Adrenal gland (tissue), 12 donors: Measurements from ENCODE around the gene STRN4. TPM values are rescaled to one million over a fixed set of nuclear protein-coding genes. Genes with fewer than 3 reads are reported as not detected.

Experiments
- DNase-seq, 7 donors: peaks; one replicate each; pipeline ENCODE4 v3.0.0-alpha.2; 2019 to 2020
- H3K27ac ChIP-seq, 5 donors: fragments of 200-600 bp; sonication (generic) in 4 of 5; 1 replicate in 3 of 5; 2 replicates in 2 of 5; pipeline versions ENCODE4 v1.5.1 to v1.8.0; 2016 to 2020; ENCODE audit warnings: mild to moderate bottlenecking in 1 of 5
- H3K27me3 ChIP-seq: fragments of 200-600 bp; 2 replicates; pipeline ENCODE4 v1.8.0; 2021
- H3K36me3 ChIP-seq, 2 donors: fragments of 200-600 bp; replicated peaks in 1 of 2; 1 replicate in 1 of 2; 2 replicates in 1 of 2; pipeline versions ENCODE4 v1.5.1 to v1.8.0; 2018 to 2022
- H3K4me1 ChIP-seq, 2 donors: fragments of 200-600 bp; replicated peaks in 1 of 2; 1 replicate in 1 of 2; 2 replicates in 1 of 2; pipeline versions ENCODE4 v1.5.1 to v1.8.0; 2018 to 2021
- H3K4me3 ChIP-seq, 4 donors: fragments of 200-600 bp; sonication (generic) in 3 of 4; one replicate each; pipeline ENCODE4 v1.5.1; 2016 to 2018
- H3K9me3 ChIP-seq, 3 donors: fragments of 200-600 bp; sonication (generic) in 1 of 3; replicated peaks in 1 of 3; 1 replicate in 2 of 3; 2 replicates in 1 of 3; pipeline versions ENCODE4 v1.5.1 to v1.8.0; 2016 to 2021
- CTCF ChIP-seq, 6 experiments: fragments of 450-650 bp in 4 of 6; fragments of 200-600 bp in 2 of 6; sonication (generic) in 1 of 6; IDR thresholded peaks; 1 replicate in 5 of 6; 2 replicates in 1 of 6; pipeline versions ENCODE4 v1.5.1 to v1.8.0; 2016 to 2021; ENCODE audit warnings: antibody characterized with exemption in 6 of 6, mild to moderate bottlenecking in 2 of 6, moderate library complexity in 1 of 6
- POLR2A ChIP-seq, 2 donors: fragments of 450-650 bp; IDR thresholded peaks; one replicate each; pipeline ENCODE4 v1.6.1; 2017; ENCODE audit warnings: antibody characterized with exemption in 2 of 2, mild to moderate bottlenecking in 2 of 2, moderate library complexity in 1 of 2
- WGBS, 4 donors: extraction: QIAGEN DNeasy Blood & Tissue Kit in 2 of 4; methylation state at CpG; one replicate each; pipeline versions ENCODE4 v1.1.5 to v1.1.7; 2013 to 2017; 5-methylcytosine and 5-hydroxymethylcytosine counted together
- intact Hi-C, 2 donors: fragments of 100-400 bp; cut with DNase I; formaldehyde crosslinking; loops; one replicate each; pipeline versions ENCODE4 v1.14.1 to v1.15.0; 2022 to 2023
- polyA plus RNA-seq, 3 donors: library from polyadenylated mRNA; stranded (reverse); fragments of 200-250 nt in 2 of 3; fragments of 350-450 nt in 1 of 3; fragmentation: Illumina TruSeq in 1 of 3; extraction: RNeasy Lipid Tissue Mini Kit (QIAGEN cat#74804) in 1 of 3; gene quantifications; one replicate each; pipeline ENCODE4 v1.2.3, GENCODE V29; 2013 to 2014
- total RNA-seq, 9 donors: library from RNA; depleted of rRNA in 4 of 9; stranded (reverse); fragments of >200 nt in 4 of 9; fragments of 120-200 nt in 1 of 9; fragmentation: NEBNext Ultra II Directional in 1 of 9; extraction: Animal tissue kit (Norgen Biotek cat#: 25700) in 1 of 9; gene quantifications; one replicate each; pipeline versions ENCODE4 v1.1.0 to v1.2.4, GENCODE V29; 2013 to 2023
- donor health status: healthy with polysubstance abuse.
- donor health status: Bipolar disorder and iron deficiency.
- donor health status: DM: yes; HTN: yes; CAD: no.
- donor health status: DM: no; HTN: no; CAD: no.
- donor health status: DM: no; HTN: no; CAD: no.
- donor health status: DM: yes; HTN: yes; CAD: no.

Gene STRN4
- total and polyA plus RNA-seq, 12 donors = 22.3 to 92.8 (median 65.8) TPM

GRCh38 chr19:46748325-46749109, 2.3 kb upstream of the STRN4 start:
- no peak overlapping the region for H3K4me3 ChIP-seq
- WGBS, 4 donors = 84 to 85% (median 84%) methylated on average over 21 of the region's 21 CpGs
- no peaks in the 10 kb centered on the region for H3K27me3 ChIP-seq
- peaks cover 0 to 14% of the 10 kb centered on the region in 2 donors for H3K36me3 ChIP-seq
- peaks cover 10 to 25% of the 10 kb centered on the region in 2 donors for H3K4me1 ChIP-seq
- H3K27ac ChIP-seq = no peak overlapping the region
- intact Hi-C loops = no loop called here
- TF ChIP-seq CTCF (IDR thresholded peaks at IDR 0.05) = peak; percentile 56 to 80 (median 74)
- no peak for TF ChIP-seq POLR2A (IDR thresholded peaks at IDR 0.05)
- DNase-seq = peak; percentile 64 to 83 (median 78)
- no peaks in the 10 kb centered on the region for H3K9me3 ChIP-seq

- Histone ChIP-seq H3K9me3 (no peaks in the 10 kb centered on the region), H3K4me3 (peak within 1 kb of the TSS in 3 of 4 donors; percentile 38 to 100 (median 97)), H3K27ac (peak within 1 kb of the TSS in 3 of 5 donors; percentile 80 to 91 (median 89)), H3K4me1 (peaks cover 10 to 46% of the 10 kb centered on the region in 2 donors), H3K36me3 (peaks cover 0 to 12% of the 10 kb centered on the region in 2 donors), H3K27me3 (no peaks in the 10 kb centered on the region)
- intact Hi-C loops = no loop called here
- DNase-seq = no peak
- 0 to 1% (median 1%) methylated on average over 17 to 68 of the region's 68 CpGs for WGBS, 4 donors
- TF ChIP-seq CTCF (IDR thresholded peaks at IDR 0.05) = no peak
- TF ChIP-seq POLR2A (IDR thresholded peaks at IDR 0.05) = no peak
Observed at GRCh38 chr19:46745521-46746280, 549 bp downstream of the STRN4 start, which contains the start of gene FKRP. Gene FKRP (plus strand): TSS chr19:46746057. CDS start chr19:46755451, 9,394 bp downstream.

GRCh38 chr19:46745030-46745429, 1.2 kb downstream of the STRN4 start:
- H3K27me3 ChIP-seq = no peaks in the 10 kb centered on the region
- H3K27ac ChIP-seq = no peak overlapping the region
- DNase-seq = no peak
- TF ChIP-seq CTCF (IDR thresholded peaks at IDR 0.05) (no peak), POLR2A (IDR thresholded peaks at IDR 0.05) (no peak)
- peaks cover 0 to 6% of the 10 kb centered on the region in 2 donors for H3K36me3 ChIP-seq
- peak overlapping the region in 3 of 4 donors; percentile 38 to 100 (median 97) for H3K4me3 ChIP-seq
- H3K4me1 ChIP-seq = peaks cover 10 to 46% of the 10 kb centered on the region in 2 donors
- intact Hi-C loops = no loop called here
- H3K9me3 ChIP-seq = no peaks in the 10 kb centered on the region
- WGBS, 4 donors = 15 to 24% (median 19%) methylated on average over 8 of the region's 8 CpGs

GRCh38 chr19:46744005-46744691, 2.1 kb downstream of the STRN4 start:
- no peak for DNase-seq
- peaks cover 0 to 6% of the 10 kb centered on the region in 2 donors for H3K36me3 ChIP-seq
- H3K27me3 ChIP-seq = no peaks in the 10 kb centered on the region
- TF ChIP-seq CTCF (IDR thresholded peaks at IDR 0.05) (no peak), POLR2A (IDR thresholded peaks at IDR 0.05) (no peak)
- 83 to 92% (median 86%) methylated on average over 12 of the region's 12 CpGs for WGBS, 4 donors
- H3K4me1 ChIP-seq = peaks cover 10 to 53% of the 10 kb centered on the region in 2 donors
- intact Hi-C loops = no loop called here
- H3K4me3 ChIP-seq = no peak overlapping the region
- no peaks in the 10 kb centered on the region for H3K9me3 ChIP-seq
- no peak overlapping the region for H3K27ac ChIP-seq
